K562 (cell line): ENCODE data around the gene TENT4B. TPM values are rescaled to one million over a fixed set of nuclear protein-coding genes. Genes with fewer than 3 reads are reported as not detected.

Source experiments
- ATF4 ChIP-seq: fragments of 450-650 bp; formaldehyde crosslinking; IDR thresholded peaks from 2 replicates; pipeline ENCODE4 v1.4.0; 2022; ENCODE audit warnings: mild to moderate bottlenecking, moderate library complexity
- HDAC3 ChIP-seq: fragments of 450-650 bp; IDR thresholded peaks from 2 replicates; pipeline ENCODE4 v1.6.1; 2018; ENCODE audit warnings: borderline replicate concordance, mild to moderate bottlenecking, moderate library complexity; ENCODE audit not compliant: partially characterized antibody
- HEY1 ChIP-seq: fragments of 250-450 bp; sonication (Bioruptor Pico); IDR thresholded peaks from 2 replicates; pipeline ENCODE4 v1.5.0; 2020; ENCODE audit warnings: mild to moderate bottlenecking, moderate library complexity, borderline replicate concordance
- IRF2 ChIP-seq: sonication (generic); formaldehyde crosslinking; IDR thresholded peaks from 2 replicates; pipeline ENCODE4 v1.8.1; 2022; ENCODE audit warnings: mild to moderate bottlenecking, missing genetic modification reagents
- JUN ChIP-seq, 2 experiments: sonication (generic) in 1 of 2; formaldehyde crosslinking in 1 of 2; IDR thresholded peaks; 2 replicates each; pipeline versions ENCODE4 v1.6.1 to v1.8.0; 2012 to 2022; ENCODE audit warnings: borderline replicate concordance in 2 of 2, mild to moderate bottlenecking in 2 of 2, improper control_type of control experiment in 1 of 2, low read depth in 1 of 2, low read length in 1 of 2, missing genetic modification reagents in 1 of 2
- MCM2 ChIP-seq: fragments of 450-650 bp; IDR thresholded peaks from 2 replicates; pipeline ENCODE4 v1.6.1; 2017; ENCODE audit warnings: low read depth, mild to moderate bottlenecking
- MED1 ChIP-seq: sonication (generic); formaldehyde crosslinking; IDR thresholded peaks from 2 replicates; pipeline ENCODE4 v1.8.1; 2023; ENCODE audit warnings: missing genetic modification reagents, borderline replicate concordance
- NCOA2 ChIP-seq, 2 experiments: fragments of 450-650 bp; IDR thresholded peaks; 2 replicates each; pipeline ENCODE4 v1.6.1; 2018; ENCODE audit warnings: mild to moderate bottlenecking in 2 of 2, moderate library complexity in 1 of 2; ENCODE audit not compliant: partially characterized antibody in 2 of 2
- NCOR1 ChIP-seq: fragments of 450-650 bp; IDR thresholded peaks from 2 replicates; pipeline ENCODE4 v1.6.1; 2016; ENCODE audit warnings: mild to moderate bottlenecking, moderate library complexity
- RFX5 ChIP-seq: IDR thresholded peaks from 2 replicates; pipeline ENCODE4 v1.6.1; 2011; ENCODE audit warnings: low read depth, mild to moderate bottlenecking, improper control_type of control experiment, low read length
- TEAD4 ChIP-seq, 2 experiments: sonication (generic) in 1 of 2; formaldehyde crosslinking in 1 of 2; IDR thresholded peaks; 2 replicates each; pipeline versions ENCODE4 v1.6.1 to v1.8.0; 2012 to 2022; ENCODE audit warnings: borderline replicate concordance in 1 of 2, inconsistent platforms in 1 of 2, low read length in 1 of 2, mild to moderate bottlenecking in 1 of 2, missing genetic modification reagents in 1 of 2
- THAP7 ChIP-seq: fragments of 250-450 bp; sonication (Bioruptor Pico); IDR thresholded peaks from 2 replicates; pipeline ENCODE4 v1.5.0; 2021
- ZNF140 ChIP-seq: fragments of 250-450 bp; sonication (Bioruptor Pico); IDR thresholded peaks from 2 replicates; pipeline ENCODE4 v1.8.0; 2021; ENCODE audit warnings: moderate library complexity, mild to moderate bottlenecking, inconsistent platforms
- ZNF143 ChIP-seq: sonication (generic); formaldehyde crosslinking; IDR thresholded peaks from 2 replicates; pipeline ENCODE4 v1.9.0; 2022; ENCODE audit warnings: mild to moderate bottlenecking, missing genetic modification reagents
- ZNF592 ChIP-seq: fragments of 450-650 bp; IDR thresholded peaks from 2 replicates; pipeline ENCODE4 v1.6.1; 2017; ENCODE audit warnings: antibody characterized with exemption, mild to moderate bottlenecking
- ZNF655 ChIP-seq: fragments of 250-450 bp; sonication (Bioruptor Pico); IDR thresholded peaks from 2 replicates; pipeline ENCODE4 v1.5.0; 2021
- ZNF696 ChIP-seq: fragments of 250-450 bp; sonication (Bioruptor Pico); conservative IDR thresholded peaks from 2 replicates; pipeline ENCODE4 v1.4.0; 2020; ENCODE audit warnings: mild to moderate bottlenecking, moderate library complexity
- ZNF75A ChIP-seq: fragments of 450-650 bp; formaldehyde crosslinking; IDR thresholded peaks from 2 replicates; pipeline ENCODE4 v1.4.0; 2020; ENCODE audit warnings: mild to moderate bottlenecking
- polyA plus RNA-seq, 8 experiments: library from polyadenylated mRNA; depleted of rRNA in 4 of 8; stranded (reverse) in 5 of 8; unstranded in 3 of 8; fragments of >200 nt; fragmentation: Nextera tagmentation in 2 of 8; fragmentation: Illumina TruSeq in 1 of 8; extraction: Ambion mirVana in 2 of 8; extraction: Trizol in 1 of 8; gene quantifications; 2 replicates each; pipeline versions ENCODE4 v1.2.1 to v1.2.3, GENCODE V29; 2011 to 2014; ENCODE audit warnings: inconsistent platforms in 1 of 8, missing spikeins in 1 of 8
- total RNA-seq, 7 experiments: library from RNA; depleted of rRNA in 6 of 7; stranded (reverse); fragments of >200 nt in 6 of 7; fragmentation: Illumina TruSeq in 2 of 7; extraction: Trizol in 2 of 7; gene quantifications; 2 replicates each; pipeline versions ENCODE4 v1.2.1 to v1.2.3, GENCODE V29; 2011 to 2021; ENCODE audit warnings: low replicate concordance in 1 of 7

Gene TENT4B
- total and polyA plus RNA-seq, 9 of the 15 experiments (the other 6 are each of a cell fraction or from before 2014, with no cell fraction given), result 5.2 to 8.4 (median 7.0) TPM

- TF ChIP-seq HEY1, result no peak
- TF ChIP-seq MED1, result no peak
- 0 out of 2 replicates have a peak, but pooled peaks have one; percentile 6 for TF ChIP-seq NCOR1
- 0 out of 2 replicates have a peak, but pooled peaks have one; percentile 47 for TF ChIP-seq ATF4
- TF ChIP-seq RFX5, result no peak
- no peak for TF ChIP-seq ZNF143 (CRISPR knock-in tag)
- peak; percentile 92 for TF ChIP-seq ZNF592
- no peak for TF ChIP-seq TEAD4 (IDR thresholded peaks at IDR 0.05; ENCODE audit: low read length)
- TF ChIP-seq TEAD4 (CRISPR knock-in tag; IDR thresholded peaks at IDR 0.05; ENCODE audit: borderline replicate concordance), result no peak
- no peak for TF ChIP-seq IRF2 (CRISPR knock-in tag)
- no peak for TF ChIP-seq ZNF655 (CRISPR knock-in tag)
- no peak for TF ChIP-seq JUN (IDR thresholded peaks at IDR 0.05; ENCODE audit: borderline replicate concordance, low read depth, low read length)
- TF ChIP-seq JUN (CRISPR knock-in tag; IDR thresholded peaks at IDR 0.05; ENCODE audit: borderline replicate concordance), result no peak
- TF ChIP-seq ZNF140 (CRISPR knock-in tag), result no peak
- TF ChIP-seq ZNF696, result no peak
- TF ChIP-seq THAP7 (CRISPR knock-in tag), result no peak
- TF ChIP-seq HDAC3, result no peak
- TF ChIP-seq ZNF75A (CRISPR knock-in tag), result no peak
- no peak for TF ChIP-seq MCM2
- TF ChIP-seq NCOA2 (IDR thresholded peaks at IDR 0.05; ENCODE audit: partially characterized antibody in 2 of 2), result no peak
Measured at GRCh38 chr16:50263940-50264929, 111.1 kb downstream of the TENT4B start (continued).
